ENCODE results near the gene KRTAP21-1.

Gene KRTAP21-1

DNA sequence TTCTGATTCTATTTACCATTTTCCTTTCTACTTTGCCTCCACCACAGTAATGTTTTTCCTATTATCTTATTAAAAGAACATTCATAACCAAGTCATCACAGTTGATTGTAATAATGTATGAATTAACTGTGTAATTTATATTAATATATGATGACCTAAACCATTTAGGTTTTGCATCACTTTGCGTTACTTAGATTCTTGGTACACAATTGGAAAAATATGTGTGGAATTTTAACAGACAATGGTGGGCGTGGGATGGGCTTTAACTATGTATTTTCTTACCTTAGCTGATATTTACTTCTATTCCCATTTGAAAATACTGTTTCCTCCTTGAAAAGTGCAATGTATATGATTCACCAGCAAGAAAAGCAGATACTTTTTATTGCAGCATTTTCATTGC lies 40.3 kb downstream of the KRTAP21-1 start:
- no peak for DNase-seq (ENCODE audit: low read depth)
- no peak for TF ChIP-seq CTCF (IDR thresholded peaks at IDR 0.05; ENCODE audit: insufficient read depth, low read depth, low read length, missing control alignments)

DNA sequence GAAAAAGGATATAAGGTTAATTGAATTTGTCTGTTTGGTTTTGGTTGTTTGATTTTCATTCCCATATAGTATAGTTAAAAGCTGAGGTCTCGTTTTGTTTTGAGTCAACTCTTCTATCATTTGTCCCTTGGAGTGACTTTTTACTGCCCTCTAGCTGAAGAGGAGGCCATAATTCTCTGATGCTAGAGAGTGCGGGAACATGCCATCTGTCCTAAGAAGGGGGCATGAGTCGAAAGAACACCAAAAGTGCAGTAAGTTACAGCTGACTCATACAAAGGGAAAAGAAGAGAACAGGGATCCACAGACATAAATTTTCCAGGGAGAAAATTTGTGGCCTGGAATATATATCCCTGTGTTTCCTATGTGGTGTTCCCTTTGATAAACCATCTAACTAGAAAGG lies 40.8 kb downstream of the KRTAP21-1 start:
- no peak for DNase-seq (ENCODE audit: low read depth)
- no peak for TF ChIP-seq CTCF (IDR thresholded peaks at IDR 0.05; ENCODE audit: insufficient read depth, low read depth, low read length, missing control alignments)
- H3K4me3 ChIP-seq (ENCODE audit: low read depth, low read length): no peak overlapping the region

More for the DNA sequence above, 40.3 kb downstream of the KRTAP21-1 start:
- H3K4me3 ChIP-seq (ENCODE audit: low read depth, low read length): no peak overlapping the region

- no peak for TF ChIP-seq CTCF (IDR thresholded peaks at IDR 0.05; ENCODE audit: insufficient read depth, low read depth, low read length, missing control alignments)
- no peak for DNase-seq (ENCODE audit: low read depth)
- no peak overlapping the region for H3K4me3 ChIP-seq (ENCODE audit: low read depth, low read length)
These were observed 41.5 kb downstream of the KRTAP21-1 start for GRCh38 chr21:30713766-30714165.

DNA sequence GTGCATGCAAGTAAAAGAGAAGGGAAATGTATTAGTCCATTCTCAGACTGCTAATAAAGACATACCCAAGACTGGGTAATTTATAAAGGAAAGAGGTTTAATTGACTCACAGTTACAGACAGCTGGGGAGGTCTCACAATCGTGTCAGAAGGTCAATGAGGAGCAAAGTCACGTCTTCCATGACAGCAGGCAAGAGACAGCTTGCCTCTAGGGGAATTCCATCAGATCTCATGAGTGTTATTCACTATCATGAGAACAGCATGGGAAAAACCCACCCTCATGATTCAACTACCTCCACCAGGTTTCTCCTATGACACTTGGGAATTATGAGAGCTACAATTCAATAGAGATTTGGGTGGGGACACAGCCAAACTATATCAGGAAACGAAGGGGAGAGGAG lies 44.7 kb downstream of the KRTAP21-1 start:
- no peak overlapping the region for H3K4me3 ChIP-seq (ENCODE audit: low read depth, low read length)
- TF ChIP-seq CTCF (IDR thresholded peaks at IDR 0.05; ENCODE audit: insufficient read depth, low read depth, low read length, missing control alignments): no peak
- peak; percentile 0 for DNase-seq (ENCODE audit: low read depth)

DNA sequence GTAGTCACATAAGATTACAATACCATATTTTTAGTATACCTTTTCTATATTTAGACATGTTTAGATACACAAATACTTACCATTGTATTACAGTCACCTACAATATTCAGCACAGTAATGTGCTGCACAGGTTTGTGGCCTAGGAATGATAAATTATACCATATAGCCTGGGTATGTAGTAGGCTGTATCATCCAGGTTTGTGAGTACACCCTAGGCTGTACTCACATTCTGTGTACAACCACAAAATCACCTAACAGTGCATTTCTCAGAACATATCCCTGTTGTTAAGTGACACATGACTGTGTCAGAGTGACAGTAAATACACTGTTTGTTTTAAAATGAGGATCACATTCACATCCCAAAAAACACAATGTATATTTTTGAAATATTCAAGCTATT lies 47.8 kb downstream of the KRTAP21-1 start:
- H3K4me3 ChIP-seq (ENCODE audit: low read depth, low read length): no peak overlapping the region
- DNase-seq (ENCODE audit: low read depth): no peak
- TF ChIP-seq CTCF (IDR thresholded peaks at IDR 0.05; ENCODE audit: insufficient read depth, low read depth, low read length, missing control alignments): no peak

Data from GM12865 (cell line).